Colonic mucosa (tissue), 4 donors: ENCODE data around the gene HIP1. TPM values are rescaled to one million over a fixed set of nuclear protein-coding genes. Genes with fewer than 3 reads are reported as not detected.

Experiments used
- DNase-seq: peaks from one replicate; pipeline ENCODE4 v3.0.0-alpha.2; 2020
- H3K27ac ChIP-seq: fragments of 200-600 bp; one replicate; pipeline ENCODE4 v1.8.0; 2021
- H3K27me3 ChIP-seq: fragments of 200-600 bp; one replicate; pipeline ENCODE4 v1.8.0; 2021
- H3K36me3 ChIP-seq: fragments of 200-600 bp; one replicate; pipeline ENCODE4 v1.8.0; 2021
- H3K4me1 ChIP-seq: fragments of 200-600 bp; one replicate; pipeline ENCODE4 v1.8.0; 2021; ENCODE audit warnings: mild to moderate bottlenecking
- H3K4me3 ChIP-seq: fragments of 200-600 bp; one replicate; pipeline ENCODE4 v1.8.0; 2021
- H3K9ac ChIP-seq, 2 donors: one replicate each; pipeline ENCODE4 v1.7.0; 2013; ENCODE audit warnings: control low read depth in 2 of 2, low read depth in 2 of 2, low read length in 2 of 2
- H3K9me3 ChIP-seq: fragments of 200-600 bp; one replicate; pipeline ENCODE4 v1.8.0; 2021
- CTCF ChIP-seq: fragments of 200-600 bp; IDR thresholded peaks from one replicate; pipeline ENCODE4 v1.8.0; 2022; ENCODE audit warnings: antibody characterized with exemption, mild to moderate bottlenecking
- intact Hi-C: fragments of 100-400 bp; cut with DNase I; formaldehyde crosslinking; loops from one replicate; pipeline ENCODE4 v1.14.1; 2022
- total RNA-seq, 2 donors: library from RNA; stranded (reverse); fragmentation: NEBNext Ultra II Directional in 1 of 2; extraction: Animal tissue kit (Norgen Biotek cat#: 25700) in 1 of 2; gene quantifications; one replicate each; pipeline ENCODE4 v1.2.1, GENCODE V29; 2021
- donor health status: healthy.
- donor health status: DM: no; HTN: no; CAD: no.
- donor health status: DM: no; HTN: no; CAD: no.

Gene HIP1
- total RNA-seq, 2 donors from 2014 or later: 4.8 to 5.5 TPM

- no peak for DNase-seq
- no peaks in the 10 kb centered on the region for H3K27me3 ChIP-seq
- no peaks in the 10 kb centered on the region for H3K9me3 ChIP-seq
- H3K9ac ChIP-seq: peak overlapping the region; percentile 61 to 72
- H3K4me1 ChIP-seq: no peaks in the 10 kb centered on the region
- H3K27ac ChIP-seq: peak overlapping the region; percentile 86
- TF ChIP-seq CTCF: no peak
- H3K4me3 ChIP-seq: peak overlapping the region; percentile 96
- H3K36me3 ChIP-seq: no peaks in the 10 kb centered on the region
- intact Hi-C loops: no loop called here
Measured at GRCh38 chr7:75739796-75740672, 1.3 kb upstream of the HIP1 start.

- no peaks in the 10 kb centered on the region for H3K27me3 ChIP-seq
- no peak for TF ChIP-seq CTCF
- peak overlapping the region; percentile 86 for H3K27ac ChIP-seq
- H3K36me3 ChIP-seq: no peaks in the 10 kb centered on the region
- H3K9ac ChIP-seq: peak overlapping the region; percentile 72 to 78
- peak; percentile 100 for DNase-seq
- no peaks in the 10 kb centered on the region for H3K4me1 ChIP-seq
- intact Hi-C loops: no loop called here
- peak overlapping the region; percentile 96 for H3K4me3 ChIP-seq
- H3K9me3 ChIP-seq: no peaks in the 10 kb centered on the region
Measured at GRCh38 chr7:75738975-75739795, 444 bp upstream of the HIP1 start.

DNA sequence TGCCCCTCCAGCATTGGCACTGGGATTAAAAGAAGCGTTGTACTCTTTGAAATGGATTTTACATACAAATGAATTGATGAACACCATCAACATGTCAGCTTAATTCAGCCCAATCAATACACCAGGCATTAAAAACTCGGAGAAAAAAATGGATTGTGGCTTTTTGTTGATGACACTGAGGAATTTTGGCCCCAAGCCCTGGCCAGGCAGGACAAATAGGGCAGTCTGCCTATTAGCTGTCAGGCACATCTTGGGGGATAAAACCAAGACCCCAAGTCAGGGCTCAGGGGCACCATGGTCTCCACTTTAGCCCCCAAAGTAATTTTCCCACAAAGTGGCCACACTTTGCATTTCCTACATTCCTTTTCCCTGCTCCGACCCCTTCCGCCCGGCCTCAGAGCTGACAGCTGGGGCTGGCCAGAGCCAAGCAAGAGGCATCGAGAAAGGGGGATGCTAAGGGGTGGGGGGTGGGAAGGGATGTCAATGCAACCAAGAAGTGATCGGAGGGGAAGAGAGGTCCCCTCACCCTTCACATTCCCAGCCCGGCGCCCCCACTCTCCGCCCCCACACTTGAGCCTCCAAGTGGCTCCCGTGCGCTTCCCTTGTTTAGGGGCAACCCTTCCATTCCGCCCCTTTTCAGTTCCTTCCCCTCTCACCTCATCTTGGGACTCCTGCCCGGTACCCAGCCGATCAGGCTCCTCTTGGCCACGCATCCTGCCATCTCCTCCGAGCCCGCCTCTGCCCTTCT lies 711 bp downstream of the HIP1 start:
- Histone ChIP-seq H3K4me1 (no peaks in the 10 kb centered on the region), H3K4me3 (peak overlapping the region; percentile 96), H3K9ac (peak overlapping the region; percentile 67 to 78), H3K27me3 (no peaks in the 10 kb centered on the region), H3K36me3 (no peaks in the 10 kb centered on the region), H3K27ac (peak overlapping the region; percentile 47), H3K9me3 (no peaks in the 10 kb centered on the region)
- no peak for TF ChIP-seq CTCF
- DNase-seq: no peak
- intact Hi-C loops: no loop called here

- no peaks in the 10 kb centered on the region for H3K36me3 ChIP-seq
- no peak overlapping the region for H3K9ac ChIP-seq
- H3K9me3 ChIP-seq: no peaks in the 10 kb centered on the region
- H3K4me3 ChIP-seq: no peak overlapping the region
- no peak for TF ChIP-seq CTCF
- intact Hi-C loops: no loop called here
- no peaks in the 10 kb centered on the region for H3K27me3 ChIP-seq
- no peak overlapping the region for H3K27ac ChIP-seq
- DNase-seq: no peak
- H3K4me1 ChIP-seq: no peaks in the 10 kb centered on the region
Measured at GRCh38 chr7:75735581-75736350, 3.0 kb downstream of the HIP1 start.
